Small intestine (tissue), 7 donors: Measurements from ENCODE around the gene SPCS3. TPM values are rescaled to one million over a fixed set of nuclear protein-coding genes. Genes with fewer than 3 reads are reported as not detected.
"Not testable (repeated sequence)": the region's sequence is repeated elsewhere in the genome, so short reads cannot be mapped to it uniquely, and the experiment has no call there.

Source experiments
- DNase-seq, 2 donors: peaks; one replicate each; pipeline versions ENCODE4 v3.0.0 to v3.0.0-alpha.2; 2013
- FAIRE-seq: peaks from 2 replicates; lab custom pipeline; 2012; peaks lifted over from hg19 to GRCh38; lab: Jason Lieb, UNC
- H3K27ac ChIP-seq, 3 donors: one replicate each; pipeline ENCODE4 v1.5.1; 2013; ENCODE audit warnings: low read length in 2 of 3, mild to moderate bottlenecking in 2 of 3, control low read depth in 1 of 3, inconsistent platforms in 1 of 3, low read depth in 1 of 3, moderate library complexity in 1 of 3
- H3K27me3 ChIP-seq, 3 donors: one replicate each; pipeline ENCODE4 v1.6.1; 2013; ENCODE audit warnings: low read length in 3 of 3, inconsistent platforms in 1 of 3; ENCODE audit not compliant: control insufficient read depth in 3 of 3, insufficient read depth in 3 of 3
- H3K36me3 ChIP-seq, 3 donors: one replicate each; pipeline ENCODE4 v1.6.1; 2013; ENCODE audit warnings: low read length in 3 of 3, inconsistent platforms in 1 of 3, low read depth in 1 of 3, mild to moderate bottlenecking in 1 of 3, moderate library complexity in 1 of 3; ENCODE audit not compliant: control insufficient read depth in 3 of 3, insufficient read depth in 2 of 3
- H3K4me1 ChIP-seq, 3 donors: one replicate each; pipeline ENCODE4 v1.6.1; 2013; ENCODE audit warnings: low read length in 2 of 3, inconsistent platforms in 1 of 3, low read depth in 1 of 3, mild to moderate bottlenecking in 1 of 3, moderate library complexity in 1 of 3; ENCODE audit not compliant: control insufficient read depth in 3 of 3, insufficient read depth in 2 of 3
- H3K4me3 ChIP-seq, 3 donors: one replicate each; pipeline ENCODE4 v1.5.1; 2013; ENCODE audit warnings: low read length in 3 of 3, control low read depth in 1 of 3, inconsistent platforms in 1 of 3, low read depth in 1 of 3, mild to moderate bottlenecking in 1 of 3, moderate library complexity in 1 of 3
- H3K9me3 ChIP-seq, 2 donors: one replicate each; pipeline ENCODE4 v1.6.1; 2013; ENCODE audit warnings: low read depth in 1 of 2, low read length in 1 of 2; ENCODE audit not compliant: control insufficient read depth in 2 of 2, insufficient read depth in 1 of 2
- WGBS, 3 donors: extraction: QIAGEN DNeasy Blood & Tissue Kit; methylation state at CpG; one replicate each; pipeline ENCODE4 v1.1.7; 2013; 5-methylcytosine and 5-hydroxymethylcytosine counted together
- polyA plus RNA-seq, 4 donors: library from polyadenylated mRNA; stranded (reverse) in 3 of 4; unstranded in 1 of 4; fragments of 200-250 nt in 3 of 4; fragments of 120-200 nt in 1 of 4; gene quantifications; one replicate each; pipeline versions ENCODE4 v1.2.1 to v1.2.3, GENCODE V29; 2013
- donor health status: healthy with polysubstance abuse.
- donor health status: control.
- donor health status: control.
- donor health status: Bipolar disorder and iron deficiency.
- donor health status: healthy.

SPCS3 gene
- polyA plus RNA-seq, 4 donors = 11.9 to 58.0 (median 27.2) TPM

GRCh38 chr4:176293660-176294059 lies 26.1 kb upstream of the SPCS3 start:
- 70 to 77% (median 73%) methylated on average over 1 of the region's 1 CpG for WGBS, 3 donors
- FAIRE-seq (no peak), DNase-seq (no peak)
- Histone ChIP-seq H3K9me3 (no peaks in the 10 kb centered on the region), H3K27ac (no peak overlapping the region), H3K4me3 (no peak overlapping the region), H3K36me3 (no peaks in the 10 kb centered on the region), H3K27me3 (no peaks in the 10 kb centered on the region), H3K4me1 (no peaks in the 10 kb centered on the region)

GRCh38 chr4:176295907-176296306 lies 23.9 kb upstream of the SPCS3 start:
- not testable (repeated sequence) for H3K9me3 ChIP-seq, FAIRE-seq, H3K36me3 ChIP-seq, DNase-seq, H3K27ac ChIP-seq, H3K27me3 ChIP-seq, H3K4me1 ChIP-seq, H3K4me3 ChIP-seq
- WGBS, 3 donors = 56 to 69% (median 58%) methylated on average over 5 of the region's 5 CpGs

GRCh38 chr4:176298664-176299063 lies 21.1 kb upstream of the SPCS3 start:
- Histone ChIP-seq H3K27ac (no peak overlapping the region), H3K27me3 (no peaks in the 10 kb centered on the region), H3K4me3 (no peak overlapping the region), H3K4me1 (no peaks in the 10 kb centered on the region), H3K9me3 (no peaks in the 10 kb centered on the region), H3K36me3 (no peaks in the 10 kb centered on the region)
- DNase-seq (no peak), FAIRE-seq (no peak)
- 74 to 88% (median 74%) methylated on average over 6 of the region's 6 CpGs for WGBS, 3 donors

GRCh38 chr4:176300036-176300435 lies 19.7 kb upstream of the SPCS3 start:
- Histone ChIP-seq H3K36me3 (no peaks in the 10 kb centered on the region), H3K4me3 (no peak overlapping the region), H3K27me3 (no peaks in the 10 kb centered on the region), H3K27ac (no peak overlapping the region), H3K4me1 (no peaks in the 10 kb centered on the region), H3K9me3 (no peaks in the 10 kb centered on the region)
- 80 to 87% (median 82%) methylated on average over 7 to 9 of the region's 9 CpGs for WGBS, 3 donors
- FAIRE-seq (no peak), DNase-seq (no peak)

- Histone ChIP-seq H3K4me3 (no peak overlapping the region), H3K36me3 (no peaks in the 10 kb centered on the region), H3K27ac (no peak overlapping the region), H3K4me1 (no peaks in the 10 kb centered on the region), H3K9me3 (no peaks in the 10 kb centered on the region), H3K27me3 (no peaks in the 10 kb centered on the region)
- FAIRE-seq = no peak
- DNase-seq = no peak
Measured at GRCh38 chr4:176300565-176300964, 19.2 kb upstream of the SPCS3 start.

- FAIRE-seq = no peak
- Histone ChIP-seq H3K27me3 (no peaks in the 10 kb centered on the region), H3K9me3 (no peaks in the 10 kb centered on the region), H3K36me3 (no peaks in the 10 kb centered on the region), H3K27ac (no peak overlapping the region), H3K4me1 (no peaks in the 10 kb centered on the region), H3K4me3 (no peak overlapping the region)
- 46 to 52% (median 52%) methylated on average over 2 of the region's 2 CpGs for WGBS, 3 donors
- no peak for DNase-seq
Measured at GRCh38 chr4:176302283-176303275, 17.2 kb upstream of the SPCS3 start.

GRCh38 chr4:176303938-176304337 lies 15.8 kb upstream of the SPCS3 start:
- FAIRE-seq = no peak
- Histone ChIP-seq H3K4me3 (no peak overlapping the region), H3K27me3 (peaks cover 0 to 2% (median 0%) of the 10 kb centered on the region in 3 donors), H3K9me3 (no peaks in the 10 kb centered on the region), H3K4me1 (no peaks in the 10 kb centered on the region), H3K27ac (no peak overlapping the region), H3K36me3 (no peaks in the 10 kb centered on the region)
- DNase-seq = no peak
- WGBS, 3 donors = 9 to 30% (median 22%) methylated on average over 1 of the region's 1 CpG

- no peaks in the 10 kb centered on the region for H3K9me3 ChIP-seq
- H3K4me3 ChIP-seq = no peak overlapping the region
- H3K4me1 ChIP-seq = no peaks in the 10 kb centered on the region
- H3K36me3 ChIP-seq = no peaks in the 10 kb centered on the region
- 82 to 92% (median 84%) methylated on average over 6 of the region's 6 CpGs for WGBS, 3 donors
- FAIRE-seq = no peak
- peaks cover 0 to 3% (median 2%) of the 10 kb centered on the region in 3 donors for H3K27me3 ChIP-seq
- no peak for DNase-seq
- H3K27ac ChIP-seq = no peak overlapping the region
Measured at GRCh38 chr4:176306837-176307665, 12.7 kb upstream of the SPCS3 start.
